ENCODE results near the gene CCDC154.
"Not testable (repeated sequence)": the region's sequence is repeated elsewhere in the genome, so short reads cannot be mapped to it uniquely, and the experiment has no call there.

The CCDC154 gene

DNA sequence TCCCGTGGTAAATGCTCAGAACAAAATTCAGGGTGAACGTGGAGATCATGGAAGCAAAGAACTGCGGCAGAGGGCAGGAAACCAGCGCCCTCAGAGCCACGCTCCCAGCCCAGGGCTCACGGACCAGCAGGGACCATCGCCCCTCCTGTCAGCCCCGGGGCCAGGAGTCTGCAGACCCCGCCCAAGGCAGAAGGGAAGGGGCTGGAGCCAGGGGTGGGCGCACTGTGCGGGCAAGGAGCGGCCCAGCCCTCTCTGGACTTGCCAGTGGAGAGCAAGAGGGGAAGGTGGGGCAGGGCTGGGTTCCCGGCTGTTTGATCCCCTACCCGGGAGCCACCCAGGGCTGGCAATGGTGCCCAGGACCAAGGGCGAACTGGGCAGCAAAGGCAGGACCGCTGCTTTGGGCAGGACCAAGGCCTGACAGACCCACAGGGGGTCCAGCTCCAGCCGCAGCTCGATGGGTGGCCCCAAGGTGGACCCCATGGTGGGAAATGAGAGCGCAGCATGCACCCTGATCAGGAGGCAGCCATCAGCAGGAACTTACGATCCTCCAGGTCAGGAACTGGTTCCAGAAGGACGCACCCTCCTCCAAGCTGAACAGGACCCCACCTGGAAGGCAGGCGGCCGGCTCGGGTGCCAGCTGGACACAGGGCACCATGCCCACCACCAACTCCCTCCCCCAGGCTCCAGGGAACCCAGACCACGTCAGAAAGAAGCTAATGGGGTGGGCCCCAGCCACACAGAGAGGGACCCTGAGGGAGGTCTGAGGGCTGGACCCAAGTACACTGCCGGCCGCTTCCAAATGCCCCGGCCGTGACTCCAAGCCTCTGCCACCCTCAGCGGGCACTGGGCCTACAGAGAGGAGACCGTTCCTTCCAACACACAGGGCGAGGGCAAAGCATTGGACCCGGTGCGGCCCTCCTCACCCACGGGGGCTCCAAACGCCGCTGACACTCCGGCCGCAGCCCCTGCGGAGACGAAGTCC lies 11.1 kb upstream of the CCDC154 start:
- DNase-seq (ENCODE audit: low spot score) = no peak

DNA sequence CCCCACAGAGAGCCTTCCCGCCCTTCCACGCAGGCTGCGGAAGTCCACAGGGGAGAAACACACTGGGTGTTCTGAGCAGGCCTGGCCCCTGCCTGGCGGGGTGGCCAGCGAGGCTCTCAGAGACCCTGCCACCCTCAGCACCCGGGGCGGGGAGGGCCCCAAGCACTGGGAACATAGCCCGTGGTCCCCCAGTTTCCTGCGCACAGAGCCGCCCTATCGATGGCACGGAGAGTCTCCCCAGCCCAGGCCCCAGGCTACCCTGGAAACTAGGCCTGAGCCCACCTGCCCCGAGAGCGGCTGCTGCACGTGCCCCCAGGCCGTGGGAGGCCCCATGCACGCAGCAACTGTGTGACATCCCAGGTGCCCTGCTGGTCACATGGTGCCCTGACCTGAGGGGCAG lies 10.2 kb upstream of the CCDC154 start:
- no peak for DNase-seq (ENCODE audit: low spot score)

DNA sequence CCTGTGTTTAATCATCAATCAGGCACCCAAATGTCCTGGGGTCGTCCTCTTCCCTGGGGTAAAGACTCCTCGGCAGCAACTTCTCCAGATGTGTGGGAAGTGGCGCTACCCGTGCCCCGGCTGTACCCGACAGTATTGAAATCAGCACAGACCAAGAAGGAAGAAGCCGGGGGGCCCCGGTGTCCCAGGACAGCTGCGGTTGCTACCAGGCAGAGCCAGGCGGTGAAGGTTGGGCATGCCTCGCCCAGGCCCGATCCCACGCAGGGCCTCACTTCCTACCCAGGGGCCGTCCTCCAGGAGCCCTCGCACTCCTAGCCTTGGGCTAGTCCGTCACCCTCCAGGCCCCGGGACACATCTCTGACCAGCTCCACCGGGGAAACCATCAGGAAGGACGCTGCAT lies 9.0 kb upstream of the CCDC154 start:
- DNase-seq (ENCODE audit: low spot score) = no peak

DNA sequence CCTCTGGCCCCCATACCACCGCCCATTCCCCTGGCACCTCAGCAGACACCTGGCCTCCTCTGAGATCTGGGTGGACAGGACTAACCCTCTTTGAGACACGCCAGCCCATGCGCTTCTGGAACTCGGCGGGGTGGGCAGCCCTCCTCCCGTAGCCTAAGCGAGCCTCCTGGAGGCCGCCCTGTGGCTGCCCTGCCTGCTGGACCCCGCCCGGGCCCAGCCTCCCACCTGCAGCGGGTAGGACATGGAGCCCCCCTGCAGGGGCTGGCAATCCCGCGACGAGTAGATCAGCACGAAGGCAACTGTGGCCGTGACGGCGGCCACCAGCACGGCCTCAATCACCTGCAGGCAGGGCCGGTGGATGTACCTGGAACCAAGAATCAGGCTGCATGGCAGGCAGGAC lies 8.2 kb upstream of the CCDC154 start:
- DNase-seq (ENCODE audit: low spot score) = no peak

DNA sequence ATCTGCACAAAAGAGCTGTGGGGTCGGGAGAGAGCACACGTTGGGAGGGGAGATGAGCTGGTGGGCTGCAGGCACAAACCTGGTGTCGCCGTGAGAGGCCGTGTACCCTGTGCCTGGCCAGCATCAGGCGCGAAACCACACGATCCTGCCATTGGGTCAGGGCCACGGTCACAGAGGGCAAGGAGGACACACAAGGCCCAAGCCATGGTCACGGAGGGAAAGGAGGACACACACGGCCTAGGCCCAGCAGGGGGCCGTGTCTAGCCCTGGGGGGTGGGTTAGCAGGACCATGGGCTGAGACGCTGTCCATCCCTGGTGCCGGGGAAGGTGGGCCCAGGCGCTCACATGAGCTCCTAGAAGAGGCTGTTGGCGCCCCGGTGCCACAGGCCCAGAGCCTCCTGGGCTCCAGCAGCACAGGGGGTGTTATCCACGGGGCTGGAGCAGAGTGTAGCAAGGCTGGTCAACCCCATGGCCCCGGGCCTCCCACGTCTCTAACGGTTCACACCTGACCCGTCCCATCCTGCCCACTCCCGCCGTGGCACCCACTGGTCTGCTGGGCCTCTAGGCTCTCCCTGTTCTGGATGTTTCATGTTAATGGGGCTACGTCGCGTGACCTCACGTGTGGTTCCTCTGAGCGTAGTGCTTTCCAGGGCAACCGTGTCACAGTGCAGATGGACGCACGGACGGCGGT lies 7.5 kb upstream of the CCDC154 start:
- no peak for DNase-seq (ENCODE audit: low spot score)

DNA sequence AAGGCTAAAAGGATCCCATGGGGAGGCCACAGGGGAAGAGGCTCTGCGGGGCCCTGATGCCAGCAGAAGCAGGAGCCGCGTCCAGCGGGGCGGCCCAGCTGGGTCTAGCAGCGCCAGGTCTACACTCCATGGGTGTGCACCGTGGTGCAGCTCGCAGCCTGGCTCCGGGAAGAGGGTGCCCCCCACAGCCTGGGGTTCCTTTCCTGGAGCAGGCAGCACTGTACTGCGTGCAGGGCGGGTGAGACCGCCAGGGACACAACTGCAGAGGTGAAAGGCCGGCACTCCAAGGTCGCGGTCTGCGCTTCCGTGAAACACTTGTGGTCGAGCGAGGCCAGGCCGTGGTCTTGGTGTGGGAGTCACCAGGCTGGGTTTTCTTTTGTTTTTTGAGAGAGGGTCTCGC lies 6.5 kb upstream of the CCDC154 start:
- no peak for DNase-seq (ENCODE audit: low spot score)

DNA sequence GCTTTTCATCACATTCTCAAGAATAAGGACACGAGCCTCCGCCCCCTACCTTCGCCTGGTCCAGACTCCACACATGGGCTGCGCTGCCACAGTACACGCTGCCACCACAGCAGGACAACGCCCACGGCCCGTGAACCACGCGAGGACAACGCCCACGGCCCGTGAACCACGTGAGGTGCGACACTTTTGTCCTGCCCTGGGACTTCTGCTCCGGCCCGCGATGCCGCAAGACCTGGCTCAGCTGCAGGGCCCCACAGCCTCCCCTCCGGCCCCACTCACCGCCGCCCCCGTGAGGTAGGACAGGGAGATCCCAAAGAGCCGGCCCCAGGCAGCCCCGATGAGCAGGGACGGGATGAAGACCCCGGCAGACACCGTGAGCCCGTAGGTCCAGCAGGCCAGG lies 5.9 kb upstream of the CCDC154 start:
- DNase-seq (ENCODE audit: low spot score) = peak; percentile 57

DNA sequence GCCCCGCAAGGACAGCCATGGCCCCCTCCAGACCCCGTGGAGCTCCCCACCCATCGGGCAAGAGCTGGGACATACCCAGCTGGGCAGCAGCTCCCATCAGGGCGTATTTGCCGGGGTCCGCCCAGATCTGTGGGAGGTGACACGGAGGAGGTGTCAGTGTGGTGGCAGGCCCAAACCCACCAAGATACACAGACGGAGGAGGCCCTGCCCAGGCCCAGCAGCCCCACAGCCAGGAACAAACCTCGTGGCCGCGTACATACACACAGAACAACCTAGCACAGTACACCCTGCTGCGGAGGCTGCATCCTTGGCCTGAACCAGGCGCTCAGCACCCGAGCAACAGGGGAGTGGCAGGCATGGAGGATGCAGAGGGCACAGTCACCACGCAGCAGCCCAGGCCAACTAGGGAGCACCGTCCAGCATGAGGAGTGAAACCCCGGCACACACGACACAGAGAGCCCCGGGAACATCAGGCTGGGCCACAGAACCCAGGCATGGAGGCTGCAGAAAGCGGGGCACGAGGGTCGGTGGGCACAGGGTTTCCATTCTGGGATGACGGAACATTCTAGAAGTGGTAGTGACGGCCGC lies 4.9 kb upstream of the CCDC154 start:
- DNase-seq (ENCODE audit: low spot score) = no peak

DNA sequence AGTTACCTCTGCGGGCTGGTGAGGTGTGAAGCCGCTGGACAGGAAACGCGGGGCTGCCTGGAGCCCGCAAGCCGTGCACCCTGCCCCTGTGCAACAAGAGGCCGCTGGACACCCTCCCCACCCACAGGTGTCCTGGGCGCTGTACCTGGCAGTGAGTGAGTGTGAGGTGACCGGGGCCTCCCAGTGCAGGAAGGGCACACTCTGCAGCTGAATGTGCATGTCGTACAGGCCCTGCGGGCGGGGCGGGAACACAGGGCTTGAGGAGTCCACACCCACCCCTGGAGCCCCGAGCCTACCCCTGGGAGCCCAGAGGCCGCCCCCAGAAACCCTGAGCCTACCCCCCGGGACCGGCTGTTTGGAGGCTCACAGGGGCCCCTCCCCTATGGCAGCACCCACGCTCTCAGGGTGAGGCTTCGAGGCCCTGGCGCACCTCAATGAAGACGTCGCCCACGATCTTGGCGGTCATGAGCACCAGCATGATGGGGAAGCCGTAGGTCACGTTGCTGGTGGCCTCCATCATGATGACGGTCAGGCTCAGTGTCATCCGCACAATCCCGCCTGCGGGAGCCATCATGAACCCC lies 4.3 kb upstream of the CCDC154 start:
- no peak for DNase-seq (ENCODE audit: low spot score)

DNA sequence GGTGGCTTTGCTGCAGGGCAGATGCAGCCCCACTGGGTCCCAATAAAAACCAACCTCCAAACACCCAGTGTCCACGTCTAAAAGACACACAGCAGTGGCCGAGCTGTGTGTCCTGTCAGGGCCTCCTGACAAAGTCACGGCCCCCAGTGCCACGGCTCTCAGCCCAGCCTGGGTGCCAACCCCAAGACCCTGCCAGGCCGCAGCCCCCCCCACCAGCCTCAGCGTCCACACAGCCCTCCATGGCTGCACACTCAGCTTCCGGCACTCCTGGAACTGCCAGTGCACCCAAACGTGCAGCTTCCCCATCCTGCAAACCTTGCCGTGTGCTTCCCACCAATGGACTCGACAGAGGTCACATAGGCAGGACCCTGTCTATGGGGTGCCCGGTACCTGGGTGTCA lies 3.6 kb upstream of the CCDC154 start:
- DNase-seq (ENCODE audit: low spot score) = no peak

DNA sequence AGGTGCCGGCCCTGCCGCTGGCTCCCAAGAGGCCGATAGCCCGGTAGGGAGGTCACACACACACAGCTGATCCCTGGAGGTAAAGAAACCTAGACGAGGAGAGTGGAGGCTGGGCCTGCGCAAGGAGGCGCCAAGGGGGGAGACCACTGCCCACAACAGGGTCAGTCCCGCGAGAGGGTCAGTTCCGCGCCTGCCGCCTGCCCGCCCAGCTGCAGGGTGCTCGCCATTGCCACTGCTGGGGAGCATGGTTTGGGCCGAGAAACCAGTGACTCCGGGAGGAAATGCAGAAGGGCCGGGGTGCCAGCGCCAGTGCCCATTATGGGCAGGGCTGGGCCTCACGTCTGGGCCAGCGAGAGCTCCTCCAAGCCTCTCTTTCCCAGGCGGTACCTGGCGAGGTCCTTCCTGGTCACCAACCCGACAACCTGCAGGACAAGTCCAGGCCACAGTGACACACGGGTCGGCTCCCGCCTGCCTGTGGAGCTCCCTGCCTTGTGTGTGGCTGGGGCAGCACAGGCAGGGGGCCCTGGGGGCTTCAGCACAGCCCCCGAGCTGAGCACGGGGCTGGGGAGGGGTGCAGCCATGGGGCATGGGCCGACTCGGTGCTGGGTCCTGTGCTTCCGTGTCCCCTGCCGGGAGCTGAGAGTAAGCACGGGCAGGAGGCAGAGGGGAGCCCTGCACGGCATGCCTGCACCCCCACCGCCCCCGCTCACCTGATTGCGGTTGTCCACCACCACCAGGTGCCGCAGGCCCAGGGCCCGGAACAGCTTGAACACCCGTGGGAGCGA lies 2.1 kb upstream of the CCDC154 start:
- DNase-seq (ENCODE audit: low spot score) = no peak

DNA sequence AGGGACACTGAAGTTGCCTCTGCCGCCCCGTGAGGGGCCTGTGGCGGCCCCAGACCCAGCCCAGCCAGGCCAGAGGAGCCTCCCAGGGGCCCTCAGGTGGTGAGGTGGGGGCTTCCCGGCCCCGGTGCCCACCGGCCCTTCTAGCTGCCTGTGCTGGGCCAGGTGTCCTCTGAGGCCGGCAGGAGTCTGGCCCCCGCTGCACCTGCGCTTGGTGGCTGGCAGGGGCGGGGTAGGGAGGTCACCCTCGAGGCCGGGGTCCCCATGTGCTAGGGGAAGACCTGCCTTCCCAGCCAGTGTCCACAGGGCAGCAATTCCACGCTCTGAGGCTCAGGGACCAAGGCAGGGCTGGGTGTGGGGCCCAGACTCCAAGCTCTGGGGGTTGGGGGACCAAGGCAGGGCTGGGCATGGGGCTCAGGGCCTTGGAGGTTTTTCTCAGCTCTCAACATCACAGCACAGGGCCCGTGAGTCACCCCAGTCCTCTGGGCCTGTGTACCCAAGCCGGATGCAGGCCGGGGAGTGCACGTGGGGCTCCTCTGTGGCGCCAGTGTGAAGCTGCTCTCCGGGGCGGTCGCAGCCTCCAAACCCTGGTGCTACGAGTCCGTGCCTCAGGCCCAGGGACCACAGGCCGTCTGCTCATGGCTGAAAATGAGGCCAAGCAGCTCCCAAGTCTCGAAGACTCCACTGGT lies 1.3 kb upstream of the CCDC154 start:
- DNase-seq (ENCODE audit: low spot score) = no peak

DNA sequence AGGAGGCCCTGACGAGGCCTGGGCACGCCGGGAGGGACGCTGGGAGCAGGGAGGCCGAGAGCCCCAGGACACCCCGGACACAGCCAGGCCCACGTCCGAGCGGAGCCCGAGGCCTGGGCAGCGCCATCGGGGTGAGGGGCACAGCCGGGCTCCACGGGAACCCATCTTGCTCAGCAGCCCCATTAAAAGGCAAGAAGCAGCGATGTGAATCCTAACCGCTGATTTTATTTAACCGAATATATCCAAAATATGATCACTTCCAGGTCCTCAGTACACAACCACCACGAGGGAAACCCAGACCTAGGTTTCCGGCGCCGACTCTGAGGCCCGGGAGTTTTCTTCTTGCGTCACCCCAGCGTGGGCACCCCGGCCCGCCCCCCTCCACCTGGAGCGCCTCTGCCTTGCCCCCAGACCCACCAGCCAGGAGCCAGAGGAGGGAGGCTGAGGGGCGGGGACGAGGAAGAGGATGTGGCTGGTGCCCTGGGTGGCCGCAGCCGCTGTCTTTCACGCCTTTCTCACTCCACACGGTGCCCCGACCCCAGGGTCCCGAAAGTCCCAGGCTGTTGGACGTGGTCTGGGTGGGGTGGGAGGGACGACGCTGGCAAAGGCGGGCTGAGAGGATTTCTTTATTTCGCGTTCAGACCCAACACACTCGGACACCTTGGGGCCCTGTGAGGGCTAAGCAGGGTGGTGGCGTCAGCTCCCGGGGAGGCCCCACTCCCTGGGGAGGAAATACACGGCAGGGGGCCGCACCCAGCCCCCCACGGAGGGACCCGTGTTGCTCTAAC lies 568 bp upstream of the CCDC154 start:
- DNase-seq (ENCODE audit: low spot score) = no peak

DNA sequence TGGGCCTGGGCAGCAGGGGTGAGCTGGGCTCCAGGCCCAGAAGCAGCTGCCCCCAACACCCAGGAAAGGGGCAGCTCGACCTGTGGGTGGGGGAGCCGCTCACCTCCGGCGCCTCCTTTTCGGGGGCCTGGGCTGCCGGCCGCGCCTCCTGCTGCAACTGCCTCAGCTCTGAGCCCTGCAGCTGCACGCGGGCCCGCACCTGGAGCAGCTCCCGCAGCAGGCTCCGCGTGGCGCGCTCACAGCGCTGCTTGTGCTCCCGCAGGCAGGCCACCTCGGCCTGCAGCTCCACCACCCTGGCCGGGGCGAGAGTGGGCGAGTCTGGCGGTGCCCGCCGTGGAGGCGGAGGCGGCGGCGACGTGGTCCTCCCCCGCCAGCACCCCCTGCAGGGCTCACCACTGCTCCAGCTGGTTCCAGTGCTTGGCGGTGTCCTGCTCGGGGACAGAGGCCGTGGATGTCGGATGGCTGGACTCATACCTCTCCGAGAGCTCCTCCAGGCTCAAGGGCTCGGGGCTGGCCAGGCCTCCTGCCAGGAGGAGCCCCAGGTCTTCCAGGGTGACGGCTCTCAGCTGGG lies 868 bp downstream of the CCDC154 start:
- DNase-seq (ENCODE audit: low spot score) = no peak

DNA sequence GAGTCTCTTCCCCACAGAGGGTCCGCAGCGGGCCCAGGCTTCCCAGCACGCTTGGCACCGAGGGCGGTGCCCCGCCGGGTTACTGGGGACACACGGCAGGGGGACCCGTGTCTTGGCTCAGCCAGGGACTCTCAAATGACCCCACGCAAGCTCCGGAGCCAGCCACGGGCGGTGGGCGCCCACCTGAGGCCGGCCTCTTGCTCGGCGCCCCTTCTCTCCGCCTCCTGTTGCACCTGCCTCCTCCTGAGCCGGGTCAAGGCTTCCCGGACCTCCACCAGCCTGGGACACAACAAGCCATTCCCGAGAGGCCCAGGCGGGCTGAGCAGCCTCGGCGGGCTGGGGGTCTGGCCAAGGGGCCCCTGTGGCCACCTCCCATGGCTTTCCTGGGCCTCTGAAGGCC lies 1.7 kb downstream of the CCDC154 start:
- no peak for DNase-seq (ENCODE audit: low spot score)

DNA sequence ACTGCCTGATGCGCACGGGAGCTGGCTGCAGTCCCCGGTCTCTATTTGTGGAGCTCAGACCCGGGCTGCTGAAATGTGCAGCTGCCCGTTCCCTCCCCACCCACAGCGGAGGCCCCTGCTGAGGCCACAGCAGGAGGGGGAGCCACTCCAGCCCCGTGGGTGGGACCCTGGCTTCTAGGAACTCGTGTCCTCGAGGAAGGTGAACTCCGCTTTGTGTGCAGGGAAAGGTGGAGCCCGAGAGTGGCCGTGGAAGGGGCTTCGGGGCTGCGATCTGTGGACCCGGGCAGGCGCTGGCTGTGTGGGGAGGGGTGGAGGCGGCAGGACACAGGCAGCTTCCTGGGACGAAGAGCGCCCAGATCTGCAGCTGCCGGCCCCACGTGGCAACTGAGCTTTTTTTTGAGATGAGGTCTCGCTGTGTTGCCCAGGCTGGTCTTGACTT lies 2.9 kb downstream of the CCDC154 start:
- no peak for DNase-seq (ENCODE audit: low spot score)

DNA sequence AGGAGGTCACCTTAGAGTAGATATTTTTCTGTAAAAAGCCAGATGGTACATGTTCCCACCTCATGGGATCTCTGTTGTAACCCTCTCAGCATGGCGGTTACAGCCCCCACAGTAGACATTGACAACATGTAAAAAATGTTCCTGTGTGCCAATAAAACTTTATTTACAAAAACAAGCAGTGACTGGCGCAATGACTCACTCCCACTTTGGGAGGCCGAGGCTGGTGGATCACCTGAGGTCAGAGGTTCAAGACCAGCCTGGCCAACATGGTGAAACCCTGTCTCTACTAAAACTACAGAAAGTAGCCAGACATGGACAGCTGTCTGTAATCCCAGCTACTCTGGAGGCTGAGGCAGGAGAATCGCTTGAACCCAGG lies 4.7 kb downstream of the CCDC154 start:
- not testable (repeated sequence) for DNase-seq (ENCODE audit: low spot score)

DNA sequence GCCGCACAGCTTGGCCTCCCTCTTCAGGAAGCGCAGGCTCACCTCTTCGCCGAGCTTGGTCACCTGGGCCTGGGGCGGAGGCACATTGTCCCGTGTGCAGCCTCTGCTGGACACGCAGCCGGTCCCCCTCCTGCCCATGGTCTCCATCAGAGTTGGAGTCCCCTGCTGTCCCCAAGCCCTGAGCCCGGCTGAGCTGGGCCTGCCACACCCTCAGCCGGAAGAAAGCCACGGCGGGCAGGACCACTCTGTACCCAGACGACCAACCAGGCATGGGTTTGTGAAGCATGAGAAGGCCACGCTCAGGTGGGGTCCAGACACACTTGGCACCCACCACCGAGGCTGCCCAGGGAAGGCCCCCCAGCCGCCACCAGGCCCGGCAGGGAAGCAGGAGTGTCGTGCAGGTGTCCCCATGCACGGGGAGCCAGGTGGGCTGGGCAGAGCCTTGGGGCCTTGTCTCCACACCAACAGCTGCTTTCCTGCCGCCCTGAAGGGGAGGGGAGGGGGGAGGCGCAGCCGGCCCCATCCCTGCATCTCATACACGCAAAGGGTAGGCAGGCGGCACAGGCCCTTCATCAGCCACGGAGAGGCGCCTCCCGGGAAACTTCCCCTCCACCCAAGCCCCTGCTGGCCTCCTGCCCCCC lies 5.2 kb downstream of the CCDC154 start:
- no peak for DNase-seq (ENCODE audit: low spot score)

DNA sequence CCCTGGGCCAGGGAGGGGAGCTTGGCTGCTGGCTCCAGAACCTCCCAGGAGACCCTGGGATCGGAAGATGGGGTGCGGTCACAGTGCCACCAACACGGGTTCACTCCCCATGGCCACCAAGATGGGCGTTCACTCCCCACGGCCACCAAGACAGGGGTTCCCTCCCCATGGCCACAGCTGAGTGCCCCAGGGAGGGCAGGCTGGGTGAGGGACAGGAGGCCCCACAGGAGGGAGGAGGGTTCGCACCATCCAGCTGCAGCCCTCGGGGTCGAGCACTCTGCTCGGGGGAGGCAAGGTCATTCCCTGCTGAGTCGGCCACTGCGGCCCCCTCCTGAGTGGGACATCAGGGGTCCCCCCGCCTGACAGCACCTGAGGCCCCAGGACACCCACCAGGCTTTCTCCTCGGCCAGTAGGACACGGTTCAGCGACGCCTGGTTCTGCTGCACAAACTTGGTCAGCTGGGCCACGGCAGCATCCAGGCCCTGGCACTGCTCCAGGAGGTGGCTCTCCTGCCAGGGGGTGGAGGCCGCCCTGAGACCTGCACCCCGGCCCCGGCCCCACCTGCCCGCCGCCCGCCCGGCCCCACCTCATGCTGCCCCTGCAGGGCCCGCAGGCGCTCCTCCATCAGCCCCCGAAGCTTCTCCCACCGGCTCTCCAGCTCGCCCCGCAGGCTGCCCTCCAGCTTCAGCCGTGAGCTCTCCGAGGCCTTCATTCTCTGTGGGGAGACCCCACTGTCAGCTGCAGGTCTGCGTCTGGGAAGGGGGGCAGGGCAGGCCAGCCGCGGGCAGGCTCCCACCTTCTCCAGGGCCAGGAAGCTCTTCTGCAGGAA lies 5.9 kb downstream of the CCDC154 start:
- DNase-seq (ENCODE audit: low spot score) = no peak
